Heart left ventricle (tissue), 13 donors: ENCODE data around the gene TRAF2.

Experiments used
- POLR2A ChIP-seq, 2 donors: fragments of 450-650 bp; IDR thresholded peaks; one replicate each; pipeline ENCODE4 v1.6.1; 2017; ENCODE audit warnings: antibody characterized with exemption in 2 of 2, mild to moderate bottlenecking in 2 of 2, moderate library complexity in 2 of 2
- TF ChIP-seq, protein P1 (sequence below), 12 donors: fragments of 200-600 bp; sonication (generic) in 4 of 12; IDR thresholded peaks; one replicate each; pipeline versions ENCODE4 v1.5.0 to v1.8.0; 2018 to 2022; ENCODE audit warnings: antibody characterized with exemption in 12 of 12, mild to moderate bottlenecking in 5 of 12
- donor health status: ischemic (EF 13 %, LVEDD 7.1; RV severe dilation, severe dysfunction).
- donor health status: DM: no; HTN: yes; CAD: no.
- donor health status: DM: no; HTN: no; CAD: no.
- donor health status: ischemic (EF 25% LVEDD 6.9; RV normal size, moderate dysfunction).
- donor health status: ischemic (EF 25% LVEDD 5.7; RV mildly dilated, moderate dysfunction).
- donor health status: ischemic (EF 35%, LVEDD 5.7; RV mildly dilated, moderate dysfunction).
- donor health status: nonischemic (EF 11% LVEDD 7.7; RV severe dilation, severe dysfunction).
- donor health status: DM: yes; HTN: yes; CAD: no.
- donor health status: PGD.
- donor health status: ischemic (EF 29% LVEDD 5.4; RV normal size, mild dysfunction).
- donor health status: nonischemic (EF 23%, LVEDD 6.1; RV moderate dilation, normal function).

- TF ChIP-seq, protein P1, sequence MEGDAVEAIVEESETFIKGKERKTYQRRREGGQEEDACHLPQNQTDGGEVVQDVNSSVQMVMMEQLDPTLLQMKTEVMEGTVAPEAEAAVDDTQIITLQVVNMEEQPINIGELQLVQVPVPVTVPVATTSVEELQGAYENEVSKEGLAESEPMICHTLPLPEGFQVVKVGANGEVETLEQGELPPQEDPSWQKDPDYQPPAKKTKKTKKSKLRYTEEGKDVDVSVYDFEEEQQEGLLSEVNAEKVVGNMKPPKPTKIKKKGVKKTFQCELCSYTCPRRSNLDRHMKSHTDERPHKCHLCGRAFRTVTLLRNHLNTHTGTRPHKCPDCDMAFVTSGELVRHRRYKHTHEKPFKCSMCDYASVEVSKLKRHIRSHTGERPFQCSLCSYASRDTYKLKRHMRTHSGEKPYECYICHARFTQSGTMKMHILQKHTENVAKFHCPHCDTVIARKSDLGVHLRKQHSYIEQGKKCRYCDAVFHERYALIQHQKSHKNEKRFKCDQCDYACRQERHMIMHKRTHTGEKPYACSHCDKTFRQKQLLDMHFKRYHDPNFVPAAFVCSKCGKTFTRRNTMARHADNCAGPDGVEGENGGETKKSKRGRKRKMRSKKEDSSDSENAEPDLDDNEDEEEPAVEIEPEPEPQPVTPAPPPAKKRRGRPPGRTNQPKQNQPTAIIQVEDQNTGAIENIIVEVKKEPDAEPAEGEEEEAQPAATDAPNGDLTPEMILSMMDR (IDR thresholded peaks at IDR 0.05) = no peak
- no peak for TF ChIP-seq POLR2A (IDR thresholded peaks at IDR 0.05)
Observed at GRCh38 chr9:136937186-136938001, 51.1 kb downstream of the TRAF2 start.
